ENCODE results near the gene IFITM10.
"Not testable (repeated sequence)": the region's sequence is repeated elsewhere in the genome, so short reads cannot be mapped to it uniquely, and the experiment has no call there.

The IFITM10 gene

GRCh38 chr11:1692708-1693326 lies 57.6 kb downstream of the IFITM10 start:
- no peak for DNase-seq

DNA sequence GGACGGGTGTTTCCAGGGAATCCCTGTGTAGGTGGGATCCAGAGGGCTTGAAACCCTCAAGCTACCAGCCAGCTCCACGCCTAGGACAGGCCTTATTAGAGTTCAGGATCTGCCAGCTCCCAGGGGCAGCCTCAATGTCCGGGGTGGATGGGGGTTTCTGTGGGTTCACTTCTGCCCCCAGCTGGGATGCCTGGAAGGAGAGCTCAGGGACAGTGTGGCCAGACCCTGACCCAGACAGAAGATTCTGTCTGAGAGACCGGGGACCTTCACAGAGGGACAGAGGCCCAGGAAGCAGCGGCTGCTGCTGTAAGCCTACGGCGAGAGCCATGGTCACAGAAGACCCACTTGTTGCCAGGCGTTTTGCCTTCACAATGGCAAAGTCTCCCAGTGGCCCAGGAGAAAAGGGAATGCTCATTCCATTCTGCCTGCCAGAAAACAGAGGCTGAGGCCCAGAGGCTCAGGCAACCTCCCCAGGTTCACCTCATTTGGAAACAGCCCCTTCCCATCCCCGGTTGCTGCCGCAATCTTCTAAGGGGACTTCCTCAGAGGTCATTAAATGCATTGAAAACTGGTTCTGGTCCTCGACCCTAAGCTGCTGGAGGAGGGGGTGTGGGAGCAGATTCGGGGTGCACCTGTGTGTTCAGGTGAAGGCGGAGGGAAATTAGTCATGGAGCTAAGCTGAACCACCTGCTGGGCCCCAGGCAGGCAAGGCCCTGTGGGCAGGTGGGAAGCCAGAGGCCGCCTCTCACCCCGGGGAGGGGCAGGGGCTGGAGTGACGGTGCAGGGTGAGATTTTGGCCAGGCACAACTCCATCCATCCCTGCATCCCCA lies 58.3 kb downstream of the IFITM10 start:
- no peak for DNase-seq

- no peak for DNase-seq
Observed at GRCh38 chr11:1691026-1691877, 59.1 kb downstream of the IFITM10 start.

DNA sequence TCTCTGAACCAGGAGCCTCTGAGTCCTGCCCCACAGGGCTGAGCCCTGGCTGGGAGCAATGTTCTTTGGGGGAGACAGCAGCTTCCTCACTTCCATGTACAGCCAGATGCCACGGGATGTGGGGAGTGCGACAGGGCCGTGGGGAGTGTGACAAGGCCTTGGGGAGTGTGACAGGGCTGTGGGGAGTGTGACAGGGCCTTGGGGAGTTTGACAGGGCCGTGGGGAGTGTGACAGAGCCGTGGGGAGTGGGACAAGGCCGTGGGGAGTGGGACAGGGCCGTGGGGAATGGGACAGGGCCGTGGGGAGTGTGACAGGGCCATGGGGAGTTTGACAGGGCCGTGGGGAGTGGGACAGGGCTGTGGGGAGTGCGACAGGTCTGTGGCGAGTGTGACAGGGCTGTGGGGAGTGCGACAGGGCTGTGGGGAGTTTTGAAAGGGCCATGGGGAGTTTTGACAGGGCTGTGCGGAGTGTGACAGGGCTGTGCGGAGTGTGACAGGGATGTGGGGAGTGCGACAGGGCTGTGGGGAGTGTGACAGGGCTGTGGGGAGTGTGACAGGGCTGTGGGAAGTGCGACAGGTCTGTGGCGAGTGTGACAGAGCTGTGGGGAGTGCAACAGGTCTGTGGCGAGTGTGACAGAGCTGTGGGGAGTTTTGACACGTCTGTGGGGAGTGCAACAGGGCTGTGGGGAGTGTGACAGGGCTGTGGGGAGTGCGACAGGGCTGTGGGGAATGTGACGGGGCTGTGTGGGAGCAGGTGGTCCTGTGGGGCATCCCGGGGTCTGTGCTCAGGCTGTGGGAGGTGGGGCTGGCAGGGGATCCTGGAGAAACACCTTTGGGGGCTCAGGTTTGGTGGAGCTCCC lies 60.0 kb downstream of the IFITM10 start:
- no peak for DNase-seq

- DNase-seq, result not testable (repeated sequence)
Observed at GRCh38 chr11:1689250-1690166, 60.9 kb downstream of the IFITM10 start.

GRCh38 chr11:1688336-1688947 lies 62.0 kb downstream of the IFITM10 start:
- not testable (repeated sequence) for DNase-seq

DNA sequence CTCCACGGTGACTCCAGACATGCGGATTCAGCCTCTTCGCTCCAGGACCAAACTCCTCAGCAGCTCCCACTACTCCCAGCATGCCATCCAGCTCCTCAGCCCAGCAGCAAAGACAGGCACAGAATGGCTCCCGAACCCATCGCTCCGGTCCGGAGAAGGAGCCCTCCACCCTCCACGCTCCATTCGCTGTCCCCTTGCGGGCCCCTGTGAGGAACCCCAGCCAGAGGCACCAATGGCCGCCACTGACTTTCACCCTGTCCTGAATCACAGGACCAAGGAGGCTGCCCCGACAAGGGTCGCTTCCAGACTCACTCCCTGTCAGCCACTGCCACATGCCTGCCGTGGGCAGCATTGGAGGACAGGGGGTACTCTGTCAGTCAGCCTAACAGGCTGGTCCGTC lies 64.2 kb downstream of the IFITM10 start:
- not testable (repeated sequence) for DNase-seq

DNA sequence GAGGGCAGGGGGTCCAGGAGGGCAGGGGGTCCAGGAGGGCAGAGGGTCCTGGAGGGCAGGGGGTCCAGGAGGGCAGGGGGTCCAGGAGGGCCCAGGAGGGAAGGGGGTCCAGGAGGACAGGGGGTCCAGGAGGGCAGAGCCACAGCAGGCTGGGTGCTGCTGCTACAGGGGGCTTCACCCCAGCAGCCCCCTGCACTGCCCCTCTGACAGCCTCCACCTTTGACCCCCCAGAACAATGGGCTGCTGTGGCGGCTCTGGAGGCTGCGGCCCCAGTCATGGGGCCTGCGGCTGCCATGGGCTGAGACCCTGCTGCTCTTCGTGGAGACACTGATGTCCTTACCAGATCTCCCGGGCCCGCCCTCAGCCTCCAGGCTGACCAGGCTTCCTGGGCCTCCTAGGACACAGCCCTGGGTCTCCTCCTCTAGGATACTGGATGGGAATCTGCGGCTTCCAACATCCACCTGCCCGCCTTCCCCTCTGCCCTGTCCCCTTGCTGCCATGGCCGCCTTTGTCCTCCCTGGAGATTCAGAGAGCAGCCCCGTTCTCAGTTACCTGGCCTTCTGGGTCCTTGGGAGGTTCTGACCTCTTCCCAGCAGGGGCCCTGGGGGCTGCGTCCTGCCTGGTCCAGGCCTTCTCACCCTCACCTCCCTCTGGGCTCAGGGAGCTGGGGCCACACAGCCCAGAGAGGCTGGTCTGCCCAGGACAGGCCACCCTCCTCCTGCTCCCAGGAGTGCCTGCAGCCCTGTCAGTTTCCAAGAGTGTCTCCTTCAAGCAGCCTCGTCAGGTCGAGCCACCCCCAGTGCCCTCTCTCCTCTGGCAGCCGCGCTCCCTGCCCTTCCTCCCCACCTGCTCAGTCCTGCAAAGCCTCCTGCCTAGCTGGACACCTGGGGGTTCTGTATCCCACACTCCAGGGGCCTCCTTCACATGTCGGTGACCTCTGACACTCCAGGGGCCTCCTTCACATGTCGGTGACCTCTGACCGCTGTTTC lies 65.2 kb downstream of the IFITM10 start:
- DNase-seq, result not testable (repeated sequence)

DNA sequence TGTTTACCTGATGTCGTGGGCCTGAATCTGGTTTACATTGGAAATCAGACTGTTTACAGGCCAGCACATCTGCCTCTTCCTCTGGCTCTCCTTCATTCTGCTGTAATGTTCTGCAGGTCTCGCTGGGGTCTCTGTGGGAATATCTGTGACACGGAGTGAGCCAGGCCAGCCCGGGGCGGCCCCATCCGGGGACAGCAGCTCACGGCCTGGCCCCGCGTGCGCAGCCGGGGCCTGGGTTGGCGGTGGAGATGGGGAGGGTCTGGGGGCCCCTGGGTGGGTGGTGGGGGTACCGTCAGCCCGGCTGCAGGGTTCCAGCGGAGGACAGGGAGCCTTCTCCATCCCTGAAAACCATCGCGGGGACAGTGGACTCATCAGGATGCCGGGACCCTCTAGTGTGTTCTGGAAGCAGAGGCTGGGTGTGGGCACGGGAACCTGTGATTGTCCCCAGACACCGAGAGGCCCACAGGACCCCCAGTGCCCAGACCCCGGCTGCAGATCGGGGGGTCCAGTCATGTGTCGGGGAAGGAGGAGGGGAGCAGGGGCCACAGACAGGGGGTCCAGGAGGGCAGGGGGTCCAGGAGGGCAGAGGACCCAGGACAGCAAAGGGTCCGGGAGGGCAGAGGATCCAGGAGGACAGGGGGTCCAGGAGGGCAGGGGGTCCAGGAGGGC lies 66.4 kb downstream of the IFITM10 start:
- not testable (repeated sequence) for DNase-seq

GRCh38 chr11:1683216-1683615 lies 67.2 kb downstream of the IFITM10 start:
- DNase-seq, result not testable (repeated sequence)

Data from amygdala (tissue), 56 donors.